Muscle of leg (tissue), 11 donors: ENCODE data around the gene DYNLT1. TPM values are rescaled to one million over a fixed set of nuclear protein-coding genes. Genes with fewer than 3 reads are reported as not detected.
"Not testable (repeated sequence)": the region's sequence is repeated elsewhere in the genome, so short reads cannot be mapped to it uniquely, and the experiment has no call there.

Source experiments
- DNase-seq: peaks from one replicate; pipeline ENCODE4 v3.0.0; 2013
- H3K27ac ChIP-seq: one replicate; pipeline ENCODE4 v1.5.1; 2013; ENCODE audit warnings: mild to moderate bottlenecking, low read length, control low read depth
- H3K27me3 ChIP-seq: one replicate; pipeline ENCODE4 v1.6.1; 2013; ENCODE audit warnings: low read length; ENCODE audit not compliant: control insufficient read depth, insufficient read depth
- H3K36me3 ChIP-seq: one replicate; pipeline ENCODE4 v1.6.1; 2013; ENCODE audit warnings: low read length; ENCODE audit not compliant: control insufficient read depth, insufficient read depth
- H3K4me1 ChIP-seq: one replicate; pipeline ENCODE4 v1.6.1; 2013; ENCODE audit warnings: low read length; ENCODE audit not compliant: control insufficient read depth, insufficient read depth
- H3K4me3 ChIP-seq: one replicate; pipeline ENCODE4 v1.5.1; 2013; ENCODE audit warnings: low read length, control low read depth
- H3K9me3 ChIP-seq: replicated peaks from 2 replicates; pipeline ENCODE4 v1.6.1; 2013; ENCODE audit warnings: low read depth, low read length; ENCODE audit not compliant: control insufficient read depth
- WGBS: methylation state at CpG from one replicate; pipeline ENCODE4 v1.1.5; 2013; ENCODE audit warnings: missing lambda C conversion rate; ENCODE audit not compliant: insufficient coverage; 5-methylcytosine and 5-hydroxymethylcytosine counted together
- polyA plus RNA-seq, 8 donors: library from polyadenylated mRNA; unstranded; fragments of 120-200 nt; gene quantifications; one replicate each; pipeline versions ENCODE4 v1.2.1 to v1.2.3, GENCODE V29; 2013; ENCODE audit warnings: inconsistent platforms in 1 of 8, low replicate concordance in 1 of 8; ENCODE audit not compliant: insufficient read length in 8 of 8, insufficient read depth in 1 of 8
- total RNA-seq: library from RNA; stranded (reverse); fragments of 120-200 nt; gene quantifications from one replicate; pipeline ENCODE4 v1.2.4, GENCODE V29; 2013

Gene DYNLT1
- total and polyA plus RNA-seq, 9 donors = 46.0 to 103 (median 84.2) TPM

GRCh38 chr6:158611541-158612370 lies 32.8 kb downstream of the DYNLT1 start:
- Histone ChIP-seq H3K27ac (no peak overlapping the region), H3K27me3 (no peaks in the 10 kb centered on the region), H3K9me3 (no peaks in the 10 kb centered on the region), H3K4me3 (no peak overlapping the region), H3K4me1 (no peaks in the 10 kb centered on the region), H3K36me3 (peaks cover 39% of the 10 kb centered on the region)
- 58% methylated on average over 12 of the region's 14 CpGs for WGBS
- DNase-seq = no peak

GRCh38 chr6:158611039-158611438 lies 33.5 kb downstream of the DYNLT1 start:
- Histone ChIP-seq H3K27me3 (no peaks in the 10 kb centered on the region), H3K4me1 (no peaks in the 10 kb centered on the region), H3K4me3 (no peak overlapping the region), H3K27ac (no peak overlapping the region), H3K36me3 (peaks cover 44% of the 10 kb centered on the region), H3K9me3 (no peaks in the 10 kb centered on the region)
- DNase-seq = no peak
- 77% methylated on average over 2 of the region's 3 CpGs for WGBS

- no peaks in the 10 kb centered on the region for H3K27me3 ChIP-seq
- H3K36me3 ChIP-seq = peaks cover 44% of the 10 kb centered on the region
- H3K4me1 ChIP-seq = no peaks in the 10 kb centered on the region
- H3K4me3 ChIP-seq = no peak overlapping the region
- H3K27ac ChIP-seq = no peak overlapping the region
- no peak for DNase-seq
- 79% methylated on average over 5 of the region's 9 CpGs for WGBS
- no peaks in the 10 kb centered on the region for H3K9me3 ChIP-seq
These were observed 34.1 kb downstream of the DYNLT1 start for GRCh38 chr6:158610319-158610968.

GRCh38 chr6:158609455-158610155 lies 34.9 kb downstream of the DYNLT1 start:
- H3K4me3 ChIP-seq = no peak overlapping the region
- no peaks in the 10 kb centered on the region for H3K9me3 ChIP-seq
- no peak overlapping the region for H3K27ac ChIP-seq
- no peak for DNase-seq
- peaks cover 44% of the 10 kb centered on the region for H3K36me3 ChIP-seq
- no peaks in the 10 kb centered on the region for H3K27me3 ChIP-seq
- H3K4me1 ChIP-seq = no peaks in the 10 kb centered on the region
- WGBS = 80% methylated on average over 11 of the region's 13 CpGs

- 89% methylated on average over 11 of the region's 12 CpGs for WGBS
- H3K27ac ChIP-seq = no peak overlapping the region
- H3K36me3 ChIP-seq = peaks cover 44% of the 10 kb centered on the region
- no peaks in the 10 kb centered on the region for H3K9me3 ChIP-seq
- no peaks in the 10 kb centered on the region for H3K4me1 ChIP-seq
- H3K4me3 ChIP-seq = no peak overlapping the region
- H3K27me3 ChIP-seq = no peaks in the 10 kb centered on the region
- DNase-seq = no peak
These were observed 36.3 kb downstream of the DYNLT1 start for GRCh38 chr6:158608221-158608620.

GRCh38 chr6:158607411-158608170 lies 37.0 kb downstream of the DYNLT1 start:
- Histone ChIP-seq H3K36me3 (peaks cover 44% of the 10 kb centered on the region), H3K4me3 (no peak overlapping the region), H3K27ac (no peak overlapping the region), H3K9me3 (no peaks in the 10 kb centered on the region), H3K4me1 (no peaks in the 10 kb centered on the region), H3K27me3 (no peaks in the 10 kb centered on the region)
- DNase-seq = no peak
- 69% methylated on average over 14 of the region's 14 CpGs for WGBS

- Histone ChIP-seq H3K27ac (no peak overlapping the region), H3K4me1 (no peaks in the 10 kb centered on the region), H3K4me3 (no peak overlapping the region), H3K27me3 (no peaks in the 10 kb centered on the region), H3K36me3 (peaks cover 44% of the 10 kb centered on the region), H3K9me3 (no peaks in the 10 kb centered on the region)
- no peak for DNase-seq
- WGBS = 78% methylated on average over 4 of the region's 7 CpGs
These were observed 37.6 kb downstream of the DYNLT1 start for GRCh38 chr6:158606935-158607334.

GRCh38 chr6:158606011-158606410 lies 38.5 kb downstream of the DYNLT1 start:
- 97% methylated on average over 13 of the region's 15 CpGs for WGBS
- H3K27me3 ChIP-seq, H3K4me3 ChIP-seq, DNase-seq, H3K4me1 ChIP-seq, H3K27ac ChIP-seq, H3K9me3 ChIP-seq: not testable (repeated sequence)
- H3K36me3 ChIP-seq = peaks cover 39% of the 10 kb centered on the region

- no peak overlapping the region for H3K27ac ChIP-seq
- 30% methylated on average over 12 of the region's 13 CpGs for WGBS
- no peaks in the 10 kb centered on the region for H3K4me1 ChIP-seq
- peaks cover 32% of the 10 kb centered on the region for H3K36me3 ChIP-seq
- peak; percentile 73 for DNase-seq
- no peaks in the 10 kb centered on the region for H3K27me3 ChIP-seq
- no peaks in the 10 kb centered on the region for H3K9me3 ChIP-seq
- H3K4me3 ChIP-seq = no peak overlapping the region
These were observed 39.2 kb downstream of the DYNLT1 start for GRCh38 chr6:158605266-158605878.
